Measurements from ENCODE around the gene GTPBP4. TPM values are rescaled to one million over a fixed set of nuclear protein-coding genes. Genes with fewer than 3 reads are reported as not detected.

GTPBP4 gene
- total and polyA plus RNA-seq, 4 donors = 9.8 to 15.1 (median 12.1) TPM

DNA sequence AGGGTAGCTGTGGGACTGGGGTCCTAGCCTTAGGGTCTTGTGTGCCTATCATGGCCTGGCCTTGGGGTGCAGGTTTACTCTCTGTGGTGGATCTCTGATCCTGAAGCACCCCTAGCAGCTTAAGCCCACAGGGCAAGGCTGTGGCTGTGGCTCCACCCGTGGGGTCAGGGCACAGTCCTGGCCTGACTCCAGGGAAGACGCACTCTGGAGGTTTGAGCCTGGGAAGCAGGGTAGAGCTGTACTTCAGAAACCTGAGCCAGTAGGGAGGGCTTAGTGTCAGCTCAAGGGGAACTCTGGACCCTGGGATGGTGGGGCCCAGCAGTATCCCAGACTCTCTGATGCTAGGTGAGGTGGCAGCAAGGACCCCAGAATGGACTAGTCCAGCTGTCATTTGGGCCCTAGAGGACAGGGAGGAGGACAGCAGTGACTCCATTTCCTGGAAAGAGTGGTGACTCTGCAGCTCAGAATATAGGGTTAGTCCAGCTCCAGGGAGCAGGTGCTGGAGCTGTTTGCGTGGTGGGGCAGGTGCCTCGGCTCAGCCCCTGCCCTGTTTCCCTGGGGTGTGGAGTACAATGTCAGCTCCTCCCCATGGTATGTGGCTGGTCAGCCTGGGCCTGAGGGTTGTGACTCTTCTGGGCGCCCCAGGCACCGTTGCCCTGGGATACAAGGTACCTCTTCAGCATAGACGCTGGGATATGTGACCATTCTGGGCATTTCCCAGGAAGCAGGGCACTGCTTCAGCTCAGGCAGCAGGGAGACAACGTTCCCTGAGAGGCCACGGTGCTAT, 15.8 kb downstream of the GTPBP4 start:
- TF ChIP-seq SP1 (IDR thresholded peaks at IDR 0.05) = no peak
- no peak for DNase-seq (ENCODE audit: low spot score)
- WGBS = 97% methylated on average over 9 of the region's 9 CpGs

DNA sequence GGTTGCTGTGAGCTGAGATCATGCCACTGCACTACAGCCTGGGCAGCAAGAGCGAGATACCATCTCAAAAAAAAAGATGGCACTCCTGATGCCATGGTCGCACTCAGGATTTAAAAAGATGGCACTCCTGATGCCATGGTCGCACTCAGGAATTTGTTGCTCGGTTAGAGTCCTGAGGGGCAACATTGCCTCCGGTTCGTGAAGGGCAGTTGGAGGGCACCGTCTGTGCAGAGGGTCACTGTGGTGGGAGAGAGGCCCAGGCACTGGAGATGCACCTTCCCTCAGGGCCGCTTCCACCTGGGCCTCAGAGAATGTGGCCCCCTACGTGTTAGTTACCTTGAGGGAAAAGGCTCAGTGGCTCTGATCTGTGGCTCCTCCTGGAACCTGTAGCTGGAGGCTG, 18.3 kb downstream of the GTPBP4 start:
- peaks cover 25 to 91% (median 70%) of the 10 kb centered on the region in 4 donors for H3K36me3 ChIP-seq (ENCODE audit: control insufficient read depth in 4 of 4, insufficient read depth in 3 of 4, low read depth in 1 of 4, low read length in 3 of 4)
- peaks cover 0 to 6% (median 2%) of the 10 kb centered on the region in 4 donors for H3K9me3 ChIP-seq (ENCODE audit: control insufficient read depth in 4 of 4, low read length in 3 of 4)
- TF ChIP-seq, protein P1, sequence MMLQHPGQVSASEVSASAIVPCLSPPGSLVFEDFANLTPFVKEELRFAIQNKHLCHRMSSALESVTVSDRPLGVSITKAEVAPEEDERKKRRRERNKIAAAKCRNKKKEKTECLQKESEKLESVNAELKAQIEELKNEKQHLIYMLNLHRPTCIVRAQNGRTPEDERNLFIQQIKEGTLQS (IDR thresholded peaks at IDR 0.05) = no peak
- no peak for TF ChIP-seq HNF4A (conservative IDR thresholded peaks at IDR 0.05)
- TF ChIP-seq CTCF (IDR thresholded peaks at IDR 0.05; ENCODE audit: low read depth, low read length, missing input control) = no peak
- no peak for TF ChIP-seq FOXA1 (IDR thresholded peaks at IDR 0.05)
- TF ChIP-seq RAD21 (IDR thresholded peaks at IDR 0.05) = no peak
- TF ChIP-seq RXRA (IDR thresholded peaks at IDR 0.05) = no peak
- TF ChIP-seq HNF4G (IDR thresholded peaks at IDR 0.05) = no peak
- TF ChIP-seq, protein P2, sequence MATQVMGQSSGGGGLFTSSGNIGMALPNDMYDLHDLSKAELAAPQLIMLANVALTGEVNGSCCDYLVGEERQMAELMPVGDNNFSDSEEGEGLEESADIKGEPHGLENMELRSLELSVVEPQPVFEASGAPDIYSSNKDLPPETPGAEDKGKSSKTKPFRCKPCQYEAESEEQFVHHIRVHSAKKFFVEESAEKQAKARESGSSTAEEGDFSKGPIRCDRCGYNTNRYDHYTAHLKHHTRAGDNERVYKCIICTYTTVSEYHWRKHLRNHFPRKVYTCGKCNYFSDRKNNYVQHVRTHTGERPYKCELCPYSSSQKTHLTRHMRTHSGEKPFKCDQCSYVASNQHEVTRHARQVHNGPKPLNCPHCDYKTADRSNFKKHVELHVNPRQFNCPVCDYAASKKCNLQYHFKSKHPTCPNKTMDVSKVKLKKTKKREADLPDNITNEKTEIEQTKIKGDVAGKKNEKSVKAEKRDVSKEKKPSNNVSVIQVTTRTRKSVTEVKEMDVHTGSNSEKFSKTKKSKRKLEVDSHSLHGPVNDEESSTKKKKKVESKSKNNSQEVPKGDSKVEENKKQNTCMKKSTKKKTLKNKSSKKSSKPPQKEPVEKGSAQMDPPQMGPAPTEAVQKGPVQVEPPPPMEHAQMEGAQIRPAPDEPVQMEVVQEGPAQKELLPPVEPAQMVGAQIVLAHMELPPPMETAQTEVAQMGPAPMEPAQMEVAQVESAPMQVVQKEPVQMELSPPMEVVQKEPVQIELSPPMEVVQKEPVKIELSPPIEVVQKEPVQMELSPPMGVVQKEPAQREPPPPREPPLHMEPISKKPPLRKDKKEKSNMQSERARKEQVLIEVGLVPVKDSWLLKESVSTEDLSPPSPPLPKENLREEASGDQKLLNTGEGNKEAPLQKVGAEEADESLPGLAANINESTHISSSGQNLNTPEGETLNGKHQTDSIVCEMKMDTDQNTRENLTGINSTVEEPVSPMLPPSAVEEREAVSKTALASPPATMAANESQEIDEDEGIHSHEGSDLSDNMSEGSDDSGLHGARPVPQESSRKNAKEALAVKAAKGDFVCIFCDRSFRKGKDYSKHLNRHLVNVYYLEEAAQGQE (IDR thresholded peaks at IDR 0.05) = no peak
- TF ChIP-seq NR2F2 (IDR thresholded peaks at IDR 0.05) = no peak
- TF ChIP-seq EGR1 (IDR thresholded peaks at IDR 0.05; ENCODE audit: low read depth in 2 of 2) = no peak
- TF ChIP-seq MAX (IDR thresholded peaks at IDR 0.05) = no peak
- TF ChIP-seq TAF1 (conservative IDR thresholded peaks at IDR 0.05) = no peak
- H3K27me3 ChIP-seq (ENCODE audit: control insufficient read depth in 4 of 4, insufficient read depth in 4 of 4, low read length in 3 of 4) = no peaks in the 10 kb centered on the region
- no peak overlapping the region for H3K9ac ChIP-seq (ENCODE audit: low read depth in 1 of 2, low read length in 2 of 2)
- 96% methylated on average over 9 of the region's 9 CpGs for WGBS
- no peak overlapping the region for H3K27ac ChIP-seq (ENCODE audit: low read depth in 1 of 2, low read length in 2 of 2)
- no peak for DNase-seq (ENCODE audit: low spot score)
- H3K4me1 ChIP-seq (ENCODE audit: control insufficient read depth in 4 of 4, insufficient read depth in 4 of 4, low read length in 3 of 4) = no peaks in the 10 kb centered on the region
- no peak overlapping the region for H3K4me3 ChIP-seq (ENCODE audit: low read depth in 1 of 3, low read length in 3 of 3)

More for the DNA sequence above, 15.8 kb downstream of the GTPBP4 start:
- Histone ChIP-seq H3K9me3 (ENCODE audit: control insufficient read depth in 4 of 4, low read length in 3 of 4) (peaks cover 0 to 6% (median 2%) of the 10 kb centered on the region in 4 donors), H3K4me1 (ENCODE audit: control insufficient read depth in 4 of 4, insufficient read depth in 4 of 4, low read length in 3 of 4) (no peaks in the 10 kb centered on the region), H3K36me3 (ENCODE audit: control insufficient read depth in 4 of 4, insufficient read depth in 3 of 4, low read depth in 1 of 4, low read length in 3 of 4) (peaks cover 17 to 88% (median 69%) of the 10 kb centered on the region in 4 donors), H3K27ac (ENCODE audit: low read depth in 1 of 2, low read length in 2 of 2) (no peak overlapping the region), H3K9ac (ENCODE audit: low read depth in 1 of 2, low read length in 2 of 2) (no peak overlapping the region), H3K4me3 (ENCODE audit: low read depth in 1 of 3, low read length in 3 of 3) (no peak overlapping the region), H3K27me3 (ENCODE audit: control insufficient read depth in 4 of 4, insufficient read depth in 4 of 4, low read length in 3 of 4) (no peaks in the 10 kb centered on the region)
